Measurements from ENCODE around the gene NFIA. TPM values are rescaled to one million over a fixed set of nuclear protein-coding genes. Genes with fewer than 3 reads are reported as not detected.

Gene NFIA
- polyA plus RNA-seq, 12 donors, result 29.6 to 378 (median 35.8) TPM

GRCh38 chr1:61210435-61211154, 128.2 kb downstream of the NFIA start:
- no peak for DNase-seq

DNA sequence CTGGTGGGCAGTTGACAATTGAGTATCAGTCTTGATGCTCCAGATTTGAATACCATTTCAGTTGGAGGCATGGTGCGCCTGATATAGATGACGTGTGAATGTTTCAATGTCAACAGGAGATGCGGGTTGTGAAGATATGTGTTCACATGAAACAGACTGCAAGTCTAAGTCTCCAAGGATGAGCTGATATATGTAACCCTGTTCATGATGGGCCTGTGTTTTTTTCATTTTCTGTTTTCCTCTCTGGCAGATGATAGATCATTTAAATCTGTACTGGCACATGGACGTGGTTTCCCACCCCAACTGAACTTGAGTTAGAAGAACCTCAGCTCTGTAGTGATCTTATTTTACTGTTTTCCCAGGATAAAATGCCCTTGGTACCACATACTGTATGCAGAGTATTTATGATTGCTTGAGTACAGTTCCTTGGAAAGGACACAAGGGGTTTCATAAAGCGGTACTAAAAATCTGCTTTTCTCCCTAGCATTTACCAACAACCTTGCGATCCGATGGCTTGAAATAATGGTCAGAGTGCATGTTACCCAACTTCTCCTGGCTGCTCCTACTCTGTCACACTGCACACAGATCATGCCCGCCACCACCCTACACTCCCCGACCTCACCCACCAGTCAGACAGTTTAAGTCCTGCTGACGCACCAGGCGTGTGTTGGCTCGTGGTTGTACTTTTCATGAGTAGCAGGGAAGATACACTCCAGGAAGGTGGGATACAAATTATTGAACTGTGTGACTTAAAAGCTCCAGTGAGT, 131.1 kb downstream of the NFIA start:
- DNase-seq, result no peak

DNA sequence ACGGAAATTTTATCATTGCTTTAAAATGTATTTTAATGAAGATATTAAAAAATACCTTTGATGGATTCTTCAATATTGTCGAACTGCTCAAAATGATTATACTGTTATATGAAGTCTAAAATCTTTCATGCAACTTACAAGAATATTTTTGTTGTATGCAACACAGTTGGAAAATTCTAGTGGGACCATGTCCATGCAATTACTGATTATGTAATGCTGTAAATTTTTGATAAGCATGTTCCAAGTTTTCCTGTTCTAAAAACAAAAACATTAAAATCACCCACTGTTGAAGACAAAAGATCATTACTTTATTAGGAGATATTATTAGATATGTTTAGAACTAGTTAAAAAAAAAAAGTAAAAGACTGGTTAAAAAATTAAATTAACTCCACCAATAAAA, 132.8 kb downstream of the NFIA start:
- no peak for DNase-seq

- DNase-seq, result no peak
Measured at GRCh38 chr1:61215676-61216289, 133.4 kb downstream of the NFIA start.

DNA sequence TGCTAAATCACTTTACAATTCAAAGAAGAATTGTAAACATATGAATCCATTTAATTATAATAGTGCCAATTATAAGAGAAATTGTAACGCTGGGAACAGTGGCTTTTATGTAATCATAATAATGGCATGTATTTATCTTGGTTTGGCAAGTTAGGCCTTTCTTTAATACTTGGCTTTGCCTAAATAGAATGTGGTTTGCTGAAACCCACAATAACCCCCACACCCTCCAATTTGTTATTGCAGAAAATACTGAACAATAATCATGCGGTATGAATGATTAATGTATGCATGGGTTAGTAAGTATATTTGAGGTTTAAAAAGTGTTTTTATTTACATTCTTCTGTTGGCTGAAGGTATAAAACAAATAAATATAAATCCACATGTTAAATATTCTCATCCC, 138.2 kb downstream of the NFIA start:
- no peak for DNase-seq

DNA sequence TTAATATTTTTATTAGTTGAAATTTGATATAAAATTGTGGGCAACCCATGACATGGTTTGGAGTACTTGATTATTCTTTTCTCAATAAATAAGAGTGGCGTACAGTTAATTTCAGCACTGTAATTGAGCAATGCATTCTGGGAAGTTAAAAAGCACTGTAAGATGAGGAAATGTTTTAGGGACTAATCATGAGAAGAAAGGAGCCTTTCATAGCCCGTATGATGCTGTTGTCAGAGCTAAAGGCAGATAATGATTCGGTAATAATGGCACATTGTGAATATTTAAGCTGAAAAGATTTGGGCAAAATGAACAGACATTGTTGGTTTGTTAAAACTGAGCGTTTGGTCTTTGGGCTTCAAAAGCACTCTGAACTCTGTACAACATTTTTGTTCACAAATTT, 139.3 kb downstream of the NFIA start:
- DNase-seq, result no peak

- DNase-seq, result no peak
Measured at GRCh38 chr1:61222240-61222639, 139.9 kb downstream of the NFIA start.

DNA sequence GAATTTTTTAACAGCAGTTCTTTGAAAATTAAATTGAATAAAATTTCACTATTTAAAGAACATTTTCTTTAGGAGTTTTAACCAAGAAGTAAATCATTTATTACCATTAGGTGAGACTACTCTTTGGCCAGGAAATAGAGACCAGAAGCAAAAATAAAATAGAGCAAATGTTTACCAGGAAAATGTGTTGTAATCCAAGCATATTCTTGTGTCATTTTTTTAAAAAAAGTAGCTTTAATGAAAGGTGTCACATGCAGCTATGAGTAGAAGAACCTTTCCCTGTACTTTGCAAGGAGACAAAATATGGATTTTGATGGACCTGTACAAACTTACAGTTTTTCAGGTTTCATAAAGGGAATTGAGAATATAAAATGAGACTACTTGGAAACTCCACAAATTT, 140.8 kb downstream of the NFIA start:
- DNase-seq, result no peak

DNA sequence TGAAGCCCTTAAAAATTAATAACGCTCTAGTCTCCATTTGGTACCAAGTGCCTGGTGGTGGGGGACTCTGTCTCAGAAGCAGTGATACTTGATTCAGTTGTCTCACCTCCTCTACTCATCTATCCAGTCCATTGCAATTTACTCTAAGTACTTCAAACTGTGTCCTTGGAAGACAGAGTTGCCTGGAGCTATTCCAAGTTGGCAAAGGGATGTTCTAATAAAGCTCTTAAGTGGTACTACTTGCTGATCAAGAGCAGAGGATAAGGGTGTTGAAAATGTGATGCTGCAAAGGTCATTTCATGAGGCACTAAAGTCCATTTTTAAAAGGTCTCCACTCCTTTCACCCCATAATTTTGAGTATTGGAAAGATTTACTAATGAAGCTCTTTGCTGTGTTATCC, 142.2 kb downstream of the NFIA start:
- DNase-seq, result no peak

GRCh38 chr1:61225478-61225877, 143.1 kb downstream of the NFIA start:
- DNase-seq, result no peak

DNA sequence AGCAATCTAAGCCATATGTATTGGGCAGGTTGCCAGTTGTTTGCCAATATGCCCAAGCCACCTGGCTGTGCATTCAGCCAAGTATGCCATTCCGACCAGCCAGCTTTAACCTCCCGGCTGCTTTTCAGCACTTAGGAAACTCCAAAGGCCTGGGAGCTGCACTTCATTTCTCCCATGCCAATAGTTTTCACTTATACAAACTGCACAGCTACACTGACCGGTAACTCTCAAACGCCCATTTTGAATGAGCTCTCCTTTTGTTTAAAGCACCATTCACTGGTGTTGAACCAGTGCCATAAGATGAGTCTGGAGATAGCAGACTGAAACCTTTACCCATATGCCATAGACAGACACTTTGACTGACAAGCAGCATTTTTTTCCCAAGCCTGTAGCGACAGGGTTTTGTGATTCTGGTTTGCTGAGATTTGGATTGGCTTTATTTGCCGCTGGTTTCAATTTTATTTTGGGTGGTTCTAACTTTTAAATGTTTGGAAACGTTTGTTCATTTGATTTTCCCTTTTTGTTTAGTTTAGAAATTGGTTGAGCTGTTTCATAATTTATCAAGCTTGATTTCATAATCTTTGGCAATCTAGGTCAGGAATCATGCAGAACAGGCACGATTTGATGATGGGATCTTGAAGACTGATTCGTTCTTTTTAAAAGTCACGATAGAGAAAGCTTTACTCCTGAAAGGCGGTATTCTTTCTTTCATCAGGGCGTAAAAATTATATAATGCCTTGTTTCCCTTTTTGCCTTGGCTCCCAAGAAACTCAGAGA, 144.6 kb downstream of the NFIA start:
- DNase-seq, result no peak

DNA sequence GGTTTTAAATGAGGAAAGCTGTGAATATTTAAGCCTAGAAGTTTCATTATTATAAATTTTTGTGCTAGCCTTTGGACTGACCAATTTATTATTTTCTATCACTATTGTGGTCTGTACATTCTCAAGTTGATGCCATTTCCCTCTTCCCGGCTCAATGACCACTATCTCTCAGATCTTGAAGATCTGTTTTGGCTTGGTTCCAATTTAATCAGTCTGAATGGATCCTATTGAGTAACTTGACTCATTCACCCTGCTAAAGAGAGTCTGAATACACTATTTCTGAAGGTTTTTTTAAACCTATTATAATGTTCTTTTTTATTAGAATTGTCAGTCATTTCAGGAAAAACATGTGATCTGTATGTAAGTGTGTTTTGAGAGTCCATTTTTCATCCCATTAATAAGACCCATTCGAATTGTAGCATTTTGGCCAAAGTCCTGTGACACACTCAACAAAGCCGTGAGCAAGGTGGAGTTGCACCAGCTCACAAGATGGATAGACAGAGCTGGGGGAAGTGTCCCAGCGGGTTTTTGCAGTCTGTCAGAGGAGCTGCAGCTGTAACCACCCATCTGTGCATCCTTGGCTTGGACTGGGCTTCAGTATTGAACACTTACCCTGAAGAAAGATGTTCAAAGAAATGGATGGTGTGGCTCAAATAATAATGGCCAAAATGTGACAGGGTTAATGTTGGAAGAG, 145.6 kb downstream of the NFIA start:
- no peak for DNase-seq

DNA sequence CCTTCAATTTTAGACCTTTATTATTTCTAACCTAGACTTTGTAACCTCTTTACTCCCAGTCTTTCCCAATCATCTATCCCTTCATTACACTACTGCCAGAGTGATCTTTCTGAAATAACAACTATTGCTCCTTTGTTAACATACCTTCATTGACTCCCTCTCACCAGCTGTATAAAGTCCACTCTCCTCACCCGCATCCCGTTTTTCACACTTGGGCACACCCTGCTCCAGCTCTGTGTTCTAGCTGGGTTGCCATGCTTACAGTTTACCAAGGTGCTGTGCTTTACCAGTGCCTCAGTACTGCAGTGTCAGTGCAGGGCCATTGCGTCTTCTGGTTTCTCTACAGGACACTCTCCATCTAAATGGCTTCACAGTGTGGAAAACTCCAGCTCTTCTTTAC, 148.2 kb downstream of the NFIA start:
- DNase-seq, result no peak

DNA sequence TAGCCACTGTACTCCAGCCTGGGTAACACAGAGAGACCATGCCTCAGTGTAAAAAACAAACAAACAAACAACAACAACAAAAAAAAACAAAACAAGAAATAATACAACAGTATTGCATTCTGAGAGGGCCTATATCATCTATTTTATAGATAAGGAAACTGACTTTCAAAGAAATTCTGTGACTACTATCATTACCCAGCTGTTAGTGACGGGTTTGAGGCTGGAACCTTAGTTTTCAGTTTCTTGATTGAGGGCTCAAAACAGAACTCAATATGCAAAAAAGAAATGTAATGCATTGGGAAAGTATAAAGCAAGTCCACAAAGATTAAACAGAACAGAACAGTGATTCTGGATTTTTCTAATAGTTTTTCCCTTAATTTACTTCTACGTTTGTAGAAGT, 149.4 kb downstream of the NFIA start:
- no peak for DNase-seq

DNA sequence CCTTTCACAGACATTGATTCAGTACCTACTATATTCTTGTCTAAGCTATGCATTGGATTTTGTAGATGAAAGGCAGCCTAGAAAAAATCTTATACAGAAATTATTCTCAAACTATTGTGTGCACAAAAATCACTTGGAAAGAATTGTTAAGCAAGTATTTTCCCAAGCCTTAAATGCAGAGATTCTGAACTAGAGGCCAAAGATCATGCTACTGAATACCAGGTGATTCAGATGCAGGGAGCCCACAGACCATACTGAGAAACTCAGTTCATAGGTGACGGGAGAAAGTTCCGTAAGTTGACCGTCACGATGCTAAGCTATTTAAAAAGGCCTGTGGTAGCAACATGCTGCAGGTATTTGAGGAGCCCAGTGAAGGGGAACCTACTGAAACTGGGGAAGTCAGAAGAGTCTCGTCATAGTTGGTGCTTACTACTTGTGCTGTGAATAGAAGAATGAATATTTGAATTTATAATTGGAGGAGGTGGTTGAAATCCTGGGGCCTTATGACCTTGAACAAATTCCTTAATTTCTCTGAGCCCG, 150.8 kb downstream of the NFIA start:
- no peak for DNase-seq

DNA sequence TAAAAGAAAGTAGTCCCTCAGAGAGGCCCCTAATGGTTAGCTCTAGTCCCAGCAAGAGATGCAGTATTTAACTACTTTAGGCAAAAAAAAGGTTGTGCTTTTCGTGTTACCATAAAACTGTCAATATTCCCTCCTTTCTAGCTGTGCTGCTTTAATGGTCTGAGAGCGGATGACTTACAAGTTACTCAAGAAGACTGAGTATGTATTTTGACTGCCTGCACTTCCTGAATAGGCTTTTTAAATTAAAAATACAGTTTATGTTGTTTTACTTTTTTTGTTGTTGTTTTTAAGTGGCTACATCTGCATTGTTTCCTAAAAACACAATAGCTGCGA, 152.2 kb downstream of the NFIA start:
- DNase-seq, result no peak

DNA sequence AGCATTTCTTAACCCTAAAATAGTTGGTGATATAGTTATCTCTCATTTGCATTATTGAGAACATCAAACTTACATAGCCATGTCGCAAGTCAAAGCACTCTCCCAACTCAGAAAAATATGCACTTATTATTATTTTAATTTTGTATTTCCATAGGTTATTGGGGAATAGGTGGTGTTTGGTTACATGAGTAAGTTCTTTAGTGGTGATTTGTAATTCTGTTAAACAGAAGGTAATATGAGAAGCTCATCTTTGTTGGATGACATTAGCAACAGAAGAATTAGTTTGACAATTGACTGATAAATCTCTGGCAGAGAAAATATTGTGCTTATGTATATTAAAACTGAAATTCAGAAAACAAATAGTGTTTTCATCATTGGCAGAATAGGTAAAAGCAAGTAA, 154.8 kb downstream of the NFIA start:
- DNase-seq, result no peak

- DNase-seq, result no peak
Measured at GRCh38 chr1:61237659-61238358, 155.4 kb downstream of the NFIA start.

GRCh38 chr1:61238359-61238665, 156.0 kb downstream of the NFIA start:
- no peak for DNase-seq

GRCh38 chr1:61240878-61241277, 158.5 kb downstream of the NFIA start:
- no peak for DNase-seq

DNA sequence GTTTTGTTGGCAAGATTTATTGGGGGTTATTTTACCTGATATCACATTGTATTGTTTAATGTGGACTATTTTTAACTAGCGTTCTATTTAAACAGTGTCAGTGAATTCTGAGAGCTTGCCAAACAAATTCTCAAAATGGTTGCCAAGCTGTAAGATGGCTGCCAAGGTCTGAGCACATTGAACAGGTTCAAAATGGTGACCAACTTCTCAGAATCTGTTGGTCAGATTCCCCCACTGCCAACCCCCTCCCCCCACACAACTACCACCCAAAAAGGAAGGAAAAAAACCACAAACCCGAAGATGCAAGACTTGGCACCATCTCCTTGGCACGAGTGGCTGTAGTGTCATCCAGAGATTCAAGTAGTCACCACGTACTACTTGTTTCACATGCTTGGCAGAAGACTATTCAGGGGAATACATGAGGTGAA, 159.1 kb downstream of the NFIA start:
- DNase-seq, result no peak

Measured in muscle of arm (tissue), 12 donors.